DMS153 treated with DMSO at 0.1 percent for 48 hours (cell line): ENCODE results near the gene ABHD12B.

Experiments used
- DNase-seq: peaks from one replicate; lab custom pipeline; 2025; ENCODE audit not compliant: unreplicated experiment; lab: John Stamatoyannopoulos, UW

Gene ABHD12B

DNA sequence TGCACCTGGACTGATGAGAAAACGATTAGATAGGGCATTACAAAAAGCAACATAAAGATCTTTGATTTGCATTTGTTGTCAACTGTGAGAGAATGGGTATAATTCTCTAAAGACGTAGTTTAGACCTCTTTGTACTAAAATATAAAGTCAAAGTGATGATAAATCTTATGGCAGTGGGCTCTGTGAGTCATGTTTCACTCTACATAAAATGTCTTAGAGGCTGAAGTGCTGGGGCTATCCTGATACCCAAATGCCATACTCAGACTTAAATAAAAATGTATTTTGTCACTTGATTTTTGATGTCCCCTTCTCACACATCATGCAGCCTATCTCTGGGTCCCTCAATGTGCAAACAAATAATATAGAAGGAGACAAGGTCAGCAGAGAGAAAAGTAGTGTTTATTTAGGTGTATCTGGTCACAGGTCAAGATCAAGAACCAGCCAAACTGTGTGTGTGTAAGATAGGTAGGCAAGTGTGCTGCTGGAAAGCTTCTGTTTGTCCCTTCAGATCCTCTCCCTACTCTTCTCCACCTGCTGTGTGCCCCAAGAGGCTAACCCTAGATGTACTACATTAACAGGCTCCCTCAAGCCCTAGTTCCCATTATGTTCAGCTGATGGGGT, 33.9 kb upstream of the ABHD12B start:
- DNase-seq, result no peak

DNA sequence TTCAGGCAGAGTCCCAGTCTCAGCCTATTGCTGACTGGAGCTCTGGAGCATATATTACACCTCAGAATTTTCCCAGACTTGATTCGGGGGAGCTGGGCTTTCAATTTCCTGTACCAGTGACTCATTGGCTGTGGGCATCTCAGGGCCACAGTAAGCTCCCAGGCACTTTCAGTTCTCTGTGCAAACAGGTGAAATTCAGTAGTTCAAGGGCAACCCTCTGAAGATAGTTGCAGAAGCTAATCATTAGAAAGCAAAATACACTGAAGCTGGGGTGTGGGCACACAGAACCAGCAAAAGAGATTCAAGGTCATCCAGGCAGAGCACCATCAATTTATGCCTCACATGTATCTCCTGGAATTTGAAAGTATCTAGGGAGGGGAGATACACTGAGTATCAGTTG, 32.8 kb upstream of the ABHD12B start:
- DNase-seq, result no peak

DNA sequence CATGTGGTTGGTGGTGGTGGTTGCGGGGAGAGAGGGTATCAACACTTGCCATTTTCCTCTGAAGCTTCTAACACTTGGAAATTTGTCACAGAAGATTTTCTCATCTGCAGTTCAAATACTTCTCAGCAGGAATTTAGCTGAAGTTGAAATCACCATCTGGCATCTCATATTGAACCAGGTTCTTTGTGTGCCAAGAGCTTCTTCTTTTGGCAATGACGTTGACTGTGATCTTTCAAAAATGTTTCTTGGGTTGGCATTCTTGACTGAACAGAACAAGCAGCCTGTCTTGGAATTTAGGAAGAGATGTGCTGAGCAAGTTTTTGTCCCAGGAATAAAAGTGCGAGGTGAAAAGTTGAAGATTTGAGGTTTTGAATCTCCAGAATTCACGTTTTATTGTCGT, 32.2 kb upstream of the ABHD12B start:
- DNase-seq, result no peak

DNA sequence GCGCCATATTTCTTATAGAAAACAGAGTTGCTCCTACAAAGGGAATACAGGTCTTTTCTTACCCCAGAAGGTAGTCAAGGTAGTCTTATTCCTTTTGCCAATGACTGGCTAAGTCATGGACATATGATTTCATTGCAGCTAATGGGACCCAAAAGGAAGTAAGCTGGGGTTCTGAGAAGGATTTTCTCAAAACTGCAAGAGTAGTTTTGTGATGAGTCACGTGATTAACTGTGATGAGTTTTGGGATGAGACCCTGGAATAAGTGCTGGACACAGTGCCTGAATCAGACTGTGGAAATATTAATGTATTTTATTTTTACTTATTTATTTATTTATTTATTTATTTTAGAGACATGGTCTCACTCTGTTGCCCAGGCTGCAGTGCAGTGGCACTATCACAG, 27.5 kb upstream of the ABHD12B start:
- DNase-seq, result no peak

DNA sequence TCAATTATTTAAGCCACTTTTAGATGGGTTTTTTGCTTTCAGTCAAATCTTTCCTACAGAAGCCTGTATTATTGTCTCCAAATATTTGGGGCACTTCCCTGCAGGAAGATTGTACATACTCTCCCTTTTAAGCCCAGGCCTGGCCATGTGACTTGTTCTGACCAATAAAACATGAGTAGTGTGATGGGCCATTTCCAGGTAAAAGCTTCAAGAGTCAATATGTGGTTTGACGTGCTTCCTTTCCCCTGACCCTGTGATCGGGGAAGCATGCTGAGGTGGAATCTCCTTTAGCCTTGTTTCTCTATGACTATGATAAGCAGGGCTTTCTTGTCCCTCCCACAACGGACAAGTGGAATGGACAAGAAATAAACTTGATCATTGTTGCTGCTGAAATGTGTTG, 26.7 kb upstream of the ABHD12B start:
- no peak for DNase-seq

DNA sequence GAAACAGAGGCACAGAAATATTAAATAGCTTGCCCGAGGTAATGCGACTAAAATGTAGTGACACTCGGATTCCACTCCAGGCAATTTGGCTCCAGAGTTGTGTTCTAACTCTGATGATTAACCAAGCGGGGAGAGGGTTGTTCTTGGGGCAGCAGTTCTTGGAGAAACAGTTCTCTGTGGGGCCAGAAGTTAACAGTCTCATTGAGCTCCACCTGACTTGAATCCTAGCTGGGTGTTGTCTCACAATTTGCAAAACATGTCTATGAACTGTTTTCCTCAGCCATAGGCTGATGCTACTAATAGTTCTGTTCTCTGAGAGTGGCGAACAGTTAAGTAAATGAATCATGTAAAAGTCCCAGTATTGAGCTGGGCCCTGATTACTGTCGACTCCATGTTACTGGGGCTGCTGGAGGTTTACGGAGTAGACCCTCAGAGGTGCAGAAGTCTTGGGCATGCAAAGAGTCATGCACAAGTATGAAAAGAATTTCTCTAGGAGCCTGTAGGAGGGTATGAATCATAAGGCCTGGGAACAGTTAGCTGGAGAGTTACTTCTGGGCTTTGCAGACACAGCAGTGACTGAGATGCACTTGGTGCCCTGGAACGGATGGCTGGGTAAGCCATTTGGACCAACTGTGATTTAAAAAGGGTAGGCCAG, 25.5 kb upstream of the ABHD12B start:
- DNase-seq, result no peak

DNA sequence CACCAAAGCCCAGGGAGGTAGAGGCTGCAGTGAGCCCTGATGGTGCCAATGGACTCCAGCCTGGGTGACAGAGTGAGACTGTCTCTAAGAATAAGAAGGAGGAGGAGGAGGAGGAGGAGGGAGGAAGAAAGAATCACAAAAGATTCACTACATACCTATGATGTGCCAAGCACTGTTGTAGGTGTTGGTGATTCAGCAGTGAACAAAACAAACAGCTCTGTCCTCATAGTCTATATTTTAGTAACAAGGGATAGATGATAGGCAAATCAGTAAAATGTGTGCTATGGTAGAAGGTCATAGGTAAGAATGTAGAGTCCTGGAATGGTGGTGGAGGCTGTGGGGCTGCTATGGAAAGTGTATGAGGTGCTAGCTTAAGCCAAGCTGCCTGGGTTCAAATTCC, 18.0 kb upstream of the ABHD12B start:
- DNase-seq, result no peak

DNA sequence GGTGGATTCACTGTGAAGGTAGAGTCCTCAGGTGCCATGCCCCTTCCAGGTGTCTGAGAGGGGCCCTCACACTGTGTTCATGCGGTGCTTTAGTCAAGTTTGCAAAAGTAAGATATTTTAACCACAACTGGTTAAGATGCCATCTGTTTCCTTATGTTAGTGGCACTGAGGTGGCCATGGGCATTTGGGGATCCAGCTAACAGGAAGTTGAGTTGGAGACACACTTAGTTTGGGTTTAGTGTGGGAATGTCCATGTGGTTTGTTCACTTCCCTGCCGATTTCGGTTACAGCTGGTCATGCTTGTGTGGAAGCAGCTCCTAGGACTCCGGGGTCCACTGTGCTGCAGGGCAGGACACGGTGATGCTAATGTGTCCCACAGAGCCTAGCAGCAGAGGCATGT, 17.3 kb upstream of the ABHD12B start:
- no peak for DNase-seq

DNA sequence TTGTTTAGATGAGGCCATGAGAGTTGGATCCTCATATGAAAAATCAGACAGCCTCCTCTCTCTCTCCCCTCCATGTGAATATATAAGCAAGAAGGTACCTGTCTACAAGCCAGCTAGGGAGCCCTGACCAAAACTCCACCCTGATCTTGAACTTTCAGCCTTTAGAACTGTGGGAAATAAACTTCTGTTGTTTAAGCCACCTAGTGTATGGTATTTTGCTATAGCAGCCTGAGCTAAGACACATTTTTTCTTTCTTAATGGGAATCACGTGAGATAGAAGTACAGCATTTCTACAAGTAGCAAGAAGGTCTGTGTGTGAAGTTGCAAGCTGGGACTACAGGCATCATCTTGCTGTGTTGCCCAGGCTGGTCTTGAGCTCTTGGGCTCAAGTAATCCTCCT, 16.3 kb upstream of the ABHD12B start:
- DNase-seq, result no peak

DNA sequence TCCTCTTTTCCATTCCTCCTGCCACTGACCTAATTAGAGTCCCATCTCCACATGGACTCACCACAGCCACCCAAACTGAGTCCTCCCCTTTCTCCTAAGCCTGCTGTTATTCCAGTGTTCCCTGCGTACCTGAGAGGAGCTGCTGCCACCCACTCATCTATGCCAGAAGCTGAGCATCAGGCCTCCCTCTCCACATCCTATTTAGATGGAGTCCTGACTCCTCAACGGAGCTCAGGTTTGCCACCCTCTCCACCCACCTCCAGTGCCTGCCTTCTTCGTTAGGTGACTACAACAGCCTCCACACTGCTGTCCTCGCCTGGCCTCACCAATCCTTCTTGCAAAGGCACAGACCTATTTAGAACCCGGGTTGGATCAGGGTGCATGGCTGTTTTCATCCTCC, 15.2 kb upstream of the ABHD12B start:
- DNase-seq, result no peak

DNA sequence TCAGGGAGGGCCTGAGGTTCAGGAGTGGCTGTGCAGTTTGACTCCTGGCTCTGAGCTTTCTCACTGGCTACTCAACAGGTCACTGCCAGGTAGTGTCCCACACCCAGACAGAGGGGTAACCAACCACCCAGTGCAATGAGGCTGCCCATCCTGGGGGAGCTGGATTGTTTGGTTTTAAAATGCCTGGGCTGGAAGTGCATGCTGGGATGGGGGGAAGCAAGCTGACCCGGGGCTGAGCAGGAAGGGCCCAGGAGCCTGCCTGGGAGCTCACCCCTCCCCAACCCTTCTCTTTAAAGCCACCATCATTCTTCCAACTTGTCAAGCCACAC, 12.6 kb upstream of the ABHD12B start:
- no peak for DNase-seq

DNA sequence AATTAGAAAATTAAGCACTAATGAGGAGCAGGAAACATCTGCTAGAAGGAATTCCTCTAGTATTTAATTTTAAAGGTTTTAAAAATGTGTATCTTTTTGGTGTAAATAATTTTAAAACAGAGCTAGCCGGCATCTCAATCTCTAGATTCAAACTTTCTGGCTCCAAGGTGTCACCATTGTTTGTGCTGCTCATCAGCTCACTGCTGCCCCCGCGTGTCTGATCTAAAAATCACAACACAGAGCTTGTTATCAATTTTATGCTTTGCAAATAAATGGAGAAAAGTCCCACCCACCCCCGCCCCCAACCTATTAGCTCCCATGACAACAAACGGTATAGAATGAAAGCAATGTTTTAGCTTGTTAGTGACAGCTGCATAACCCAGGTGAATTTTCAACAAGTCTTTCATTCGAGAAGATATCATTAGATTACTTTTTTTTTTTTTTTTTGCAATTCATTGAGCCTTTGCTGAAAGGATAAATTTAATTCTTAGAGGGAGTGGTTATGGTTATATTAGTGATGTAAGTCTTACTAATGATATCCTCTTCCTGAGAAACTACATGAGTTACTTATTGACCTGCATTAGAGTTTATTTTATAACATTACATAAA, 11.3 kb upstream of the ABHD12B start:
- peak; percentile 83 for DNase-seq

DNA sequence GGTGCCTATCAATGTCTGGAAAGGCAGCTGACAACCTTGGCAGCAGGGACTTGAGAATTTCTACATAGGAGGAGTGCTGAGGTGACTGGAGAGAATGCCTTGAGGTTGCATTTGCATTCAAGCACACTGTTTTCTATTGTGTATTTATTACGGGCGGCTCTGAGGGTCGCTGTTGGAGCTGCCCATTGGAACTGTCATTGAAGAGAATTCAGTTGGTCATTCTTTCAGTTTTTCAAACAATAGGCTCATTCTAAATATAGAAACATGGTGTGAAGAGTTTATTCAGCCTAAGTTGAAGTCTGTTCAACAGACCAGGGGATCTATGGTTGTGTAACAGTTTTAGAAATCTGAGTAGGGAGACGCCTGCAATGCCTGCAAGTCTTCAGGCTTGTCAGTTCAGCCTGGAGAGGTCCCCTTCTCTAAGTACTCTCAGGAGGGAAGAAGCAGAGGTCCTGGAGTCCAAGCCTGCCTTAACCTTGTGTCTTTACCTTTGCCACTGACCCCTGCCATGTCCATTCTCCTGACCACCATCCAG, 9.8 kb upstream of the ABHD12B start:
- no peak for DNase-seq

DNA sequence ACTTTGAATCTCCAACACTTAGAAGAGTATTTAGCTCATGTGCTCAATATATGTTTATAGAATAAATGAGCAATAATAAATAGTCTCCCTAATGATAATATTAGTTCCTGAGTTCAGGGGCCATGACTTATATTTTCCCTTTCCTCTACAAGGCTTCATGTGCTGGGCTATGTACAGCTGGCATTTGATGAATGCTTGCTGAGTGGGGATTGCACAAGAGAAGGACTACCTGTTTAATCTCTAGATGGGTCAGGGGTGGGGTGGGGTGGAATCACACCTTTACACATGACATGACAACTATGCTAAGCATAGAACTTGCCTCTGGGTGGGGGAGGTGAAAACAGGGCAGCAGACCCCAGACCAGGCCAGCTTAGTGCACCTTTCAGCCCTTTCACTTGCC, 7.6 kb upstream of the ABHD12B start:
- no peak for DNase-seq

DNA sequence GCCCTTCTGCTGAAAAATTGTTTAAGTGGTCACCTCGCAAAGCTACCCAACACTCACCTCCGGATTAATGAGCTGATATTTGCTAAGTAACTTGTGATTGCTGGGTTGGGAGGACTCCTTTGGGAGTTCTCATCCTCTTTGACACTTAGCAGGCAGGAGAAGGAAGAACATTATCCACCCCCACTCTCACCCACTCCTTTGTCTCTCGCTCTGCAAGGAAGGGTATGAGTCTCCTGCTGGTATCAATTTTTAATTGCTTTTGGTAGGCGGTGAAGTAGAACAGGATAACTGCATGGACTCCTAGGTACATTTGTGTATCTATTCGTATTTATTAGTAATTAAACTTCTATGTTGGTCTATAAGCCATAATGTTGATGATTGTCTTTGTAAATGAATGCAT, 6.9 kb upstream of the ABHD12B start:
- no peak for DNase-seq

DNA sequence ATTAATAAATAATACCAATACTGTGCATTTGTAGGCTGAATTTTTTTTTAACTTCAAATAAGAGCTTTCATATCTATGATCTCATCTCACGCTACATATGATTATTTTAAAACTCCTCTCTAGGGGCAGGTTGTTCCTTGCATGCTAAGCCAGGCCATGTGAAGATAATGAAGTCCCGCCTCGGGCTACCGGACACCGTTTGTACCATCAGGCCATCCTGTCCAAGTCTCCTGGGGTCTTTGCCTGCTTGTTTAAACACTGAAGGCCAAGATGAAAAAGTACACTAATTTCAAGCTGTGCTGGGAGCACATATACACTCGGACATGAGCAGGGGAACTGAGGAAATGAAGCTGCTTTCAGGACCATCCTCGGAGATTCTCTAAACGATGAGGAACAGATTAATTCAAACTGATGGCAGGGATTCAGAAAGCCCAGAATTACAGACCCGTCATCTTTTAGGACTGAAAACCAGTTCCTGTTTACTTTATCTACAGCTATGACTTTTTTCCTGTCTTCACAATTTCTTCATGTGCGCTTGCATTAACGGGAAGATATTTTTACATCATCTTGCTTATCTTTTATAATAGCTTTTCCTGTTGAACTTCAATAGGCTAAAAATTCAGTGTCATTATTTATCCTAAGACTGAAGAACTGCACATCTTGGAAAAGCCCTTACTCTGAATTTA, 6.3 kb upstream of the ABHD12B start:
- DNase-seq, result no peak

DNA sequence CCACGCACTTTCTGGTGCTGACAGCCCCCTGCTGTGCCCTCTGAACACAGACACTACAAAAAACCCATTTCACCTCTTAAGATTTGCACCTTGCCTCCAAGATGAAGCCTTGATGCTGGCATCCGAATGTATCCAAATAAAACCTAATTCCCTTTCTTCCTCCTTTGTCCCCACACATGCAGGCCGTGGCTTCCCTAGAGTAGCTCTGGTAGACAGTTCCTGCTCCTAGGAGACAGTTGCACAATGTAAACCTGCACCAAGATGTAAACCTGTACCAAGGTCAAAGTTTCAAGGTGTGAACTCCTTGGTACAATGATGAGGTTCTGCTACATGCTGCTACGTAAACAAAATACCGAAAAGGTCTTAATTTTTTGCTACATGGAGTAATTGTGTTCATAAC, 625 bp upstream of the ABHD12B start:
- no peak for DNase-seq

DNA sequence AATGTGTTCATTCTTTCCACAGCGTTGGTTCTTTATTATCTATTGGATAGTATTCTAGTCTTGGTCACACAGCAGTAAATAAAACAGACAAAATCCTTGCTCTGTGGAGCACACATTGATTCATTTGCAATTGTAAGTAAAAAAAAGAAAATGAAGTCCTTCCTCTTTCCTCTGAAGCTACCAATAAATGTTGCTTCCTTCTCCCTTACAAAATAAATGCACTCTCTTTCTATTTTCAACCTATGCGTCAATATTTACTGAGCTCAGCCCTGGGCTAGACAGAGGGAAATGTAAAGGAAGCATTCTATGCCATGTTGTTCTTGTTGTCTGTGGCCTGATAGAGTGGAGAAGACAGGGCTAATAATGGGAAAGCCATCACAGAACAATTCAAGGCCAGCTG, 2.9 kb downstream of the ABHD12B start:
- DNase-seq, result peak; percentile 13

DNA sequence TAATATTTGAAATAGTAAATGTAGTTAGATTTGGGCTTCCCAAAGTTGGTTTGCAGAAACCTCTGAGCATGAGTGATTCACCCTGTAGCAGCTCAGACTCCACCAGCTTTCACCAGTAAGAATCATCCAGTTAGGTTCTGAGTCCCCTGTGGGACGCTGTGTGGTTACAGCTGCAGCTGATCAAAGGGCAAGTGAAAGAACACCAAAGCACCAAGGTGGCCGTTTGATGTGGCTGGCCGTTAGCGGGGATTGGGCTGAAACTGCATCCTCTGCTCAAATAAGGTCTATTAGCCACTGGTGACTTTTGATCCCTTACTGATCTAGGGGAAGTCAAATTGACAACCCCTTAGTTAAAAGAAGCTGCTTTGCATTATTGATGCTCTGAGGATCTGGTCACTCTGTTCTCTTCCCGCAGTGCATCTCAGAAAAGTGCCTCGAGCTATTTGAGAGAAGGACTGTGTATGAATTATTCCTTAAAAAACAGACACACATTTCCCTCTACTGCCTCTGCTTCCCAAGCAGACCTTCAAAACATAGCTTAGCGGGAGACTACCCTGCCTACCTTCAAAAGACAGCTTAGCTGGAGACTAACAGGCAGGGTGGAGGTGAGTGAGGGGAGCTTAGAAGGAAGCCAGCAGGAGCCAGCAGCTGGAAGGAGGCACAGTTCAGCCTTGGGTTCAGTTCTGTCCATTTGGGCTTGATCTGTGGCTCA, 3.7 kb downstream of the ABHD12B start:
- DNase-seq, result no peak

DNA sequence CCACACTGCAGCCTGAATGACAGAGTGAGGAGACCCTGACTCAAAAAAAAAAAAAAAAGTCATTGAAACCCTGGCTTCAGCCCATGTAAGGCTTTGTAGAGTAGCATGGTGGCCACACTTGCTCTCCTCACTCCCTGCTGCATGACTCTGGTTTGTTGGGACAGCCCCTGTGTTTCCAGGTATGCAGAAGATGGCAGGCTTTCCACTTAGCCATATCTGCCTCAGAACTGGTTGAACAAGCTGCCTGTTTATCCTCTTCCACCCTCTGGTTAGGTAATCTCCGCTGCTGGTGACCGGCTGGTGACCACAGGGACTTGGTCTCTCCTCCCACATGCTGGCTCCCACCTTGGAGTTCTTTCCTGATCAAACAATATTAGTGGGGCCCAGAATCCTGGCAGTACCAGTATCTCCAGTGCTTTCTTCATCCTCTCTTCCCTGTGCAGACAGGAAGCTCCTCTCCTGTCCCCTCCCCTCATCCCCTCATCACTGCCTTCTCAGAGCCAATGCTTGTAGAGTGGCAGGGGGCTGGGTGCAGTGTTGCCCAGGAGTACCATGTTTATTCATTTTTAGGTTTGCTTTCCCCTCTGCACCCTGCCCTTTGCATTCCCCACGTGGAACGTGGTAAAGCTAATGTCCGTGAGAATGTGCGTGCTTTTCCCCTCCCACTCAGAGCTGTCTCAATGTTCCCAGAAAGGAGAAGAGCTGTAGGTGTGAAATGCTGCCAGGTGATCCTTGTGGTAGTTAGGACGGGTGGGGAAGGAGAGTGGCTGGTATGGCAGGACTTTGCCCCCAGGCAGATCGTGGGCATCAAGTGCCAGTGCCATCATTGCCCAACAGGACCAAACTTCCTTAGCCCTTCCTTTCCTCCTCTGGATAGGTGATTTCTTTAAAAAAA, 11.3 kb downstream of the ABHD12B start:
- DNase-seq, result no peak

DNA sequence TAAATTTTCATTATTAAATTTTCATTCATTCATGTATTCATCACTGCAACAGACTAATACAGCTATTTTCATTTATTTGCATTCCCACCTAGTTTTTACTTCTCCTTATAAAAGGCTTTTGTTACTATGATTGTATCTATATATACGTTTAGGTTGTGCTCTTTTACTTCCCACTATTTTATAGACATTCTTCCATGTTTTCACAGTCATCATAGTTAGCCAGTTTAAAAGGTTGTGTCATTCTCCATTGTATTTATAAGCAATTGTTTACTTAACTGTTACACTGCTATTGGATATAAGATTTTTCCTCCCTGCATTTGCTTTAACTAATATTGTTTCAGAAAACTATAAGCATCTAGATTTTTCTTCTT, 12.0 kb downstream of the ABHD12B start:
- no peak for DNase-seq
